ENCODE results near the gene CFI.

CFI gene

GRCh38 chr4:109728385-109728784 lies 73.4 kb downstream of the CFI start:
- TF ChIP-seq POLR2A (IDR thresholded peaks at IDR 0.05; ENCODE audit: low read depth, low read length) (no peak), SPI1 (IDR thresholded peaks at IDR 0.05; ENCODE audit: low read depth, low read length) (no peak), POU2F2 (IDR thresholded peaks at IDR 0.05; ENCODE audit: low read depth, low read length) (no peak), POLR2AphosphoS5 (IDR thresholded peaks at IDR 0.05; ENCODE audit: low read depth, low read length) (no peak), TAF1 (IDR thresholded peaks at IDR 0.05; ENCODE audit: low read depth, low read length) (no peak), PAX5 (IDR thresholded peaks at IDR 0.05; ENCODE audit: insufficient read depth, low read length, severe bottlenecking) (no peak)
- no peak for FAIRE-seq
- DNase-seq (ENCODE audit: insufficient read length, low spot score): no peak

GRCh38 chr4:109723110-109723509 lies 78.7 kb downstream of the CFI start:
- TF ChIP-seq POLR2AphosphoS5 (IDR thresholded peaks at IDR 0.05; ENCODE audit: low read depth, low read length) (no peak), SPI1 (IDR thresholded peaks at IDR 0.05; ENCODE audit: low read depth, low read length) (peak; percentile 36; the same call in 1 of the 2 replicates), TAF1 (IDR thresholded peaks at IDR 0.05; ENCODE audit: low read depth, low read length) (no peak)

GRCh38 chr4:109722357-109722756 lies 79.4 kb downstream of the CFI start:
- FAIRE-seq (no peak), DNase-seq (ENCODE audit: insufficient read length, low spot score) (no peak)
- TF ChIP-seq PAX5 (IDR thresholded peaks at IDR 0.05; ENCODE audit: insufficient read depth, low read length, severe bottlenecking): no peak
- TF ChIP-seq POLR2AphosphoS5 (IDR thresholded peaks at IDR 0.05; ENCODE audit: low read depth, low read length): no peak
- TF ChIP-seq SPI1 (IDR thresholded peaks at IDR 0.05; ENCODE audit: low read depth, low read length): no peak
- TF ChIP-seq POLR2A (IDR thresholded peaks at IDR 0.05; ENCODE audit: low read depth, low read length): no peak
- TF ChIP-seq TAF1 (IDR thresholded peaks at IDR 0.05; ENCODE audit: low read depth, low read length): no peak
- no peak for TF ChIP-seq POU2F2 (IDR thresholded peaks at IDR 0.05; ENCODE audit: low read depth, low read length)

More at GRCh38 chr4:109723110-109723509, 78.7 kb downstream of the CFI start:
- no peak for FAIRE-seq
- DNase-seq (ENCODE audit: insufficient read length, low spot score): no peak

DNA sequence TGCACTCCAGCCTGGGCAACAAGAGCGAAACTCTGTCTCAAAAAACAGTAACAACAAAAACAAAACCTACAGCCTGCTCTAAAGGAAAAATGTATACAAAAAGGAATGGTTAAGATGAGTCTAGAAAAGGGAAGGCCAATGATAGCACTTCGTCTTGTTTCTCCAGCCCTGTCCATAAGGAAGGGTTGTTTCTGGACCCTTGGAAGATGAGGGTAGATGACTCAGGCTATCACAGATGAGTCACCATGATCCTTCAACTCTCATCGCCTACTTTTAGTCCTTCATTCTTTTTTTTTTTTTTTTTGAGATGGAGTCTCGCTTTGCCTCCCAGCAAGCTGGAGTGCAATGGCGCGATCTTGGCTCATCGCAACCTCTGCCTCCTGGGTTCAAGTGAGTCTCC lies 80.8 kb downstream of the CFI start:
- no peak for DNase-seq (ENCODE audit: insufficient read length, low spot score)
- FAIRE-seq: no peak
- TF ChIP-seq TAF1 (IDR thresholded peaks at IDR 0.05; ENCODE audit: low read depth, low read length) (no peak), POLR2AphosphoS5 (IDR thresholded peaks at IDR 0.05; ENCODE audit: low read depth, low read length) (no peak), SPI1 (IDR thresholded peaks at IDR 0.05; ENCODE audit: low read depth, low read length) (no peak), POU2F2 (IDR thresholded peaks at IDR 0.05; ENCODE audit: low read depth, low read length) (no peak), POLR2A (IDR thresholded peaks at IDR 0.05; ENCODE audit: low read depth, low read length) (no peak), PAX5 (IDR thresholded peaks at IDR 0.05; ENCODE audit: insufficient read depth, low read length, severe bottlenecking) (no peak)

DNA sequence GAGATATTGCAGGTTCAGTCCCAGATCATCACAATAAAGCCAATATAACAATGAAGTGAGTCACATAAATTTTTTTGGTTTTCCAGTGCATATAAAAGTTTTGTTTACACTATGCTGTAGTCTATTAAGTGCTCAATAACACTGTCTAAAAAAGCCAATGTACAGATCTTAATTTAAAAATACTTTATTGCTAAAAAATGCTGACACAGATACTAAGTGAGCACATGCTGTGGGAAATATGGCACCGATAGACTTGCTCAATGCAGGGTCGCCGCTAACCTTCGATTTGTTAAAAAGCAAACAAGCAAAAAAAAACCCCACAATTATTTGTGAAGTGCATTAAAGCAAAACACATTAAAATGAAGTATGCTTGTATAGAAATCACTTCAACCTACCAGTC lies 82.2 kb downstream of the CFI start:
- TF ChIP-seq SPI1 (IDR thresholded peaks at IDR 0.05; ENCODE audit: low read depth, low read length) (no peak), POU2F2 (IDR thresholded peaks at IDR 0.05; ENCODE audit: low read depth, low read length) (no peak), TAF1 (IDR thresholded peaks at IDR 0.05; ENCODE audit: low read depth, low read length) (no peak), POLR2AphosphoS5 (IDR thresholded peaks at IDR 0.05; ENCODE audit: low read depth, low read length) (no peak), PAX5 (IDR thresholded peaks at IDR 0.05; ENCODE audit: insufficient read depth, low read length, severe bottlenecking) (no peak), POLR2A (IDR thresholded peaks at IDR 0.05; ENCODE audit: low read depth, low read length) (no peak)
- no peak for DNase-seq (ENCODE audit: insufficient read length, low spot score)
- no peak for FAIRE-seq

DNA sequence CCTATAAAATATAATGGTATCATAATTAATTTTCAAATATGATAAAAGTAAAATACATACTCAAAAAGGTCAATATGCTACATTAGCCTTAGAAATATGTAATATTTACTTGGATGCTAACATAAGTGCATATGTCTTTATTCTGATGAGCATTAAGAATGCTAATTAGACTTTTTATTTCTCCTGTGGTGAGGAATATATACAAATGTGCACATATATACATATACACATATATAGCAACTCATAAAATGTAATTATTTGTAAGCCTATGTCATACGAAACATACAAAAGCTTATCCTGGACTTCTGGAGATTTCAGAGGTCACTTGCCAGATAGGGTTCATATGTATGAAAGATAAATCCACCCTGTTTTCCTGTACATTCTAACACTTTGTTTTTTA lies 83.0 kb downstream of the CFI start:
- TF ChIP-seq TAF1 (IDR thresholded peaks at IDR 0.05; ENCODE audit: low read depth, low read length) (no peak), POLR2A (IDR thresholded peaks at IDR 0.05; ENCODE audit: low read depth, low read length) (no peak), POU2F2 (IDR thresholded peaks at IDR 0.05; ENCODE audit: low read depth, low read length) (no peak), POLR2AphosphoS5 (IDR thresholded peaks at IDR 0.05; ENCODE audit: low read depth, low read length) (no peak), SPI1 (IDR thresholded peaks at IDR 0.05; ENCODE audit: low read depth, low read length) (no peak), PAX5 (IDR thresholded peaks at IDR 0.05; ENCODE audit: insufficient read depth, low read length, severe bottlenecking) (no peak)
- FAIRE-seq (no peak), DNase-seq (ENCODE audit: insufficient read length, low spot score) (no peak)

- FAIRE-seq: peak; percentile 13
- DNase-seq (ENCODE audit: insufficient read length, low spot score): no peak
- TF ChIP-seq POU2F2 (IDR thresholded peaks at IDR 0.05; ENCODE audit: low read depth, low read length): no peak
- no peak for TF ChIP-seq POLR2A (IDR thresholded peaks at IDR 0.05; ENCODE audit: low read depth, low read length)
- no peak for TF ChIP-seq SPI1 (IDR thresholded peaks at IDR 0.05; ENCODE audit: low read depth, low read length)
- TF ChIP-seq PAX5 (IDR thresholded peaks at IDR 0.05; ENCODE audit: insufficient read depth, low read length, severe bottlenecking): no peak
- no peak for TF ChIP-seq TAF1 (IDR thresholded peaks at IDR 0.05; ENCODE audit: low read depth, low read length)
- TF ChIP-seq POLR2AphosphoS5 (IDR thresholded peaks at IDR 0.05; ENCODE audit: low read depth, low read length): no peak
Observed at GRCh38 chr4:109713500-109713899, 88.3 kb downstream of the CFI start.

GRCh38 chr4:109708990-109709389 lies 92.8 kb downstream of the CFI start:
- FAIRE-seq (peak; percentile 90), DNase-seq (ENCODE audit: insufficient read length, low spot score) (no peak)
- TF ChIP-seq POLR2A (IDR thresholded peaks at IDR 0.05; ENCODE audit: low read depth, low read length): no peak
- no peak for TF ChIP-seq SPI1 (IDR thresholded peaks at IDR 0.05; ENCODE audit: low read depth, low read length)
- TF ChIP-seq TAF1 (IDR thresholded peaks at IDR 0.05; ENCODE audit: low read depth, low read length): no peak
- peak; percentile 84 for TF ChIP-seq POU2F2 (IDR thresholded peaks at IDR 0.05; ENCODE audit: low read depth, low read length)
- no peak for TF ChIP-seq PAX5 (IDR thresholded peaks at IDR 0.05; ENCODE audit: insufficient read depth, low read length, severe bottlenecking)

DNA sequence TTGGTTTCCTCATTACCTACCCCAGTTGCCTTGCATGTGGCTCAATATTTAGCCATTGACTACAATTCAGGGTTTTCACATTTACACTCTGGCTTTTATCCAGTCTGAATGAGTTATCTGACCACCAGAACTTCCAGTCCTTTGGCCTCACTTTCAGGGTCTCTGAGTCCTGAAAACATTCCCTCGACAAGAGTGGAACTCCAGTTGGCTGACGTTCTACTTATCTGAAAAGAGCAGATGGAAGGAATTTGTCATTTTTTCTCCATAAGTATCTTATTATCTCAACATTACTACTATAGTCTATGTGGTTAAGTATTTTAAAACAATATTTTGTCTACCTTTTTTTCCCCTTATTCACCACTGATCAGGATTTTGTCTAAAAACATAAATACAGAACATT lies 93.4 kb downstream of the CFI start:
- TF ChIP-seq POLR2A (IDR thresholded peaks at IDR 0.05; ENCODE audit: low read depth, low read length): no peak
- no peak for TF ChIP-seq TAF1 (IDR thresholded peaks at IDR 0.05; ENCODE audit: low read depth, low read length)
- TF ChIP-seq POLR2AphosphoS5 (IDR thresholded peaks at IDR 0.05; ENCODE audit: low read depth, low read length): no peak
- no peak for TF ChIP-seq POU2F2 (IDR thresholded peaks at IDR 0.05; ENCODE audit: low read depth, low read length)
- no peak for TF ChIP-seq SPI1 (IDR thresholded peaks at IDR 0.05; ENCODE audit: low read depth, low read length)
- TF ChIP-seq PAX5 (IDR thresholded peaks at IDR 0.05; ENCODE audit: insufficient read depth, low read length, severe bottlenecking): no peak
- FAIRE-seq (no peak), DNase-seq (ENCODE audit: insufficient read length, low spot score) (no peak)

GRCh38 chr4:109703664-109704361 lies 98.0 kb downstream of the CFI start:
- FAIRE-seq (no peak), DNase-seq (ENCODE audit: insufficient read length, low spot score) (no peak)
- TF ChIP-seq POLR2A (IDR thresholded peaks at IDR 0.05; ENCODE audit: low read depth, low read length): no peak
- TF ChIP-seq SPI1 (IDR thresholded peaks at IDR 0.05; ENCODE audit: low read depth, low read length): no peak
- TF ChIP-seq POU2F2 (IDR thresholded peaks at IDR 0.05; ENCODE audit: low read depth, low read length): no peak
- no peak for TF ChIP-seq PAX5 (IDR thresholded peaks at IDR 0.05; ENCODE audit: insufficient read depth, low read length, severe bottlenecking)
- no peak; the same call in 1 of the 2 replicates for TF ChIP-seq POLR2AphosphoS5 (IDR thresholded peaks at IDR 0.05; ENCODE audit: low read depth, low read length)
- no peak for TF ChIP-seq TAF1 (IDR thresholded peaks at IDR 0.05; ENCODE audit: low read depth, low read length)
